Measurements from ENCODE around the gene RASGRF2. TPM values are rescaled to one million over a fixed set of nuclear protein-coding genes. Genes with fewer than 3 reads are reported as not detected.

The RASGRF2 gene
- total RNA-seq, 1 experiment from 2014 or later = 2.7 TPM

DNA sequence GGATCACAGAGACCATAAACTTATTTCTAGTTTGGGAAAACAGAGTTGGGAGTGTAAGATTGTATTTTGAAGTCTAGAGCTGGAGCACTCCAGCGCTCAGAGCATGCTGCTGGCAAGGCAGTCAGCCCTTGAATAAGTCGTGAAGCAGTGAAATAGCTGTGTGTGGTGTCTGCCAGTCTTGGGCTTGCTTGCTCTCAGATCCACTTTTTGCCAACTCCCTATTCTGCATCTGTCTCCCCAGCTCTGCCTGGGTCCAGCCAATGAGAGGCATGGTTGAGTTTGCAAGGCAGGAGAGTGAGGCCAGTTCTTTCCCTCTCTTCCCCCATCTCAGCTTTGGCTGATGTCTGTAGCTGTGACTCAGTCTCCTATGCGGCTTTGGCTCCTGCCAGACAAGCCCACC is 23.3 kb upstream of the RASGRF2 start:
- H3K4me3 ChIP-seq = no peak overlapping the region
- H3K9me3 ChIP-seq = no peaks in the 10 kb centered on the region
- no peaks in the 10 kb centered on the region for H3K36me3 ChIP-seq
- no peaks in the 10 kb centered on the region for H3K27me3 ChIP-seq
- no peak for DNase-seq

DNA sequence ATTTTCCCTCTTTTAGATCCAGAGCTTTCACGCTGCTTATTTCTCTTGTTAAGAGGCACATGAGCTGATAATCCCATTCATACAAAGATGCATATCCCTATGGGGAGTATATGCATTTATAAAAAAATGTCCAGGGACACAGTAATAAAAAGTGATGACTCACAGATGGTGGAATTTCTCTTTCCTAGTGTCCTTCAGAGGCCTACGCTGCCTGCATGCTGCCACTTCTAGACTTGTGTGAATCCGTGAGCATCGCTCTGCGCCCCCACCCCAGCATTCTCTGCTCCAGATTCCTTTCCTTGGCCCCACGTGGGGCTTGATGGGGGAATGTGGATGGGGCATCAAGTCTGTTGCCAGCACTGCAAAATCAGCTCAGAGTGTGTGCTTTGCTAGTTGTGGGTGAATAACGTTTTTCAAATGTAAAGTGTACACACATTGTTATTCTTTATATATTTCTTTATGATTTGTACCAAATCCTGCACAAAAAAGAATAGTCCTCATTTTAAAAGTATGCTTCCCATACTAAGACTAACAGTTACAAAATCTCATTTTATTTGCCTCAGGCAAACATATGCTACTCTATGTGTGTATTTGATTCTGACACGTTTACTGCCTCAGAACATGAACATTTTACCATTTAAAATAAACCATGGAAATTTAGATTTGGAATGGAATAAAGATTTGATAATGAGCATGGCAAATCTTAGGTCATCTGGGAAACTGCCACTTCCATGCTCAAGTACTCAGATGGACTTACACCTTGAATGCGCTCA is 22.4 kb upstream of the RASGRF2 start:
- DNase-seq = no peak
- Histone ChIP-seq H3K9me3 (no peaks in the 10 kb centered on the region), H3K4me3 (no peak overlapping the region), H3K27me3 (no peaks in the 10 kb centered on the region), H3K36me3 (no peaks in the 10 kb centered on the region)

DNA sequence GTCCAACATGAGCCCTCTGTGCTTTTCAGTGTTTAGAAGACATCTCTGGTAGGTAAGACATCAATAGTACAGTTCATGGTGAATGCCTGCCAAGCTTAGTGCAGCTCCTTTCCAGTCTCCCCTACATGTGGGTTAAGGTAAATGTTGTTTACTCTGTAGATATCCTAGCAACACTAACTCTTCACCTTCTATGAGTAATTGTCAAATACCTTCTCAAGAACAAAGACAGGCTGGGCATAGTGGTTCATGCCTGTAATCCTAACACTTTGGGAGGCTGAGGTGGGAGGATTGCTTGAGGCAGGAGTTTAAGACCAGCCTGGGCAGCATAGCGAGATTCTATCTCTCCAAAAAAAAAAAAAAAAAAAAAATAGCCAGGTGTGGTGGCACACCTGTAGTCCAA is 18.7 kb upstream of the RASGRF2 start:
- DNase-seq = no peak
- Histone ChIP-seq H3K27me3 (no peaks in the 10 kb centered on the region), H3K36me3 (no peaks in the 10 kb centered on the region), H3K9me3 (no peaks in the 10 kb centered on the region), H3K4me3 (no peak overlapping the region)

DNA sequence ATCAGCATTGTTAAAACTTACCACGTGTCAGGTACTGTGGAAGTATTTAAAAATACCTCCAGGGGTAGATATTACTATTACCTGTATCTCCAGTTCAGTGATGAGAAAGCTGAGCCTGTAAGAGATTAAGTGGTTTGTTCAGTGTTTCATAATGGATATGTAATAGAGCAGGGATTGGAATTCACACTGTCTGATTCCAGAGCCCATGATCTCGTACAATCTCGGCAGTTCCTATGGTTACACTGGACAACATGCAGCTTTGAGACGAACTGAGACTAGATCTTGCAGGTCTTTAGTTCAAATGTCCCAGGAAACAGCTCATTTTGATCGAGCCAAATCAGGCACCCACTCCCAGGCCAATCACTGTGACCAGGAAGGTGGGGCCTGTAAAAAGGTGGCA is 8.8 kb upstream of the RASGRF2 start:
- no peaks in the 10 kb centered on the region for H3K36me3 ChIP-seq
- H3K27me3 ChIP-seq = no peaks in the 10 kb centered on the region
- H3K4me3 ChIP-seq = no peak overlapping the region
- DNase-seq = no peak
- H3K9me3 ChIP-seq = no peaks in the 10 kb centered on the region

DNA sequence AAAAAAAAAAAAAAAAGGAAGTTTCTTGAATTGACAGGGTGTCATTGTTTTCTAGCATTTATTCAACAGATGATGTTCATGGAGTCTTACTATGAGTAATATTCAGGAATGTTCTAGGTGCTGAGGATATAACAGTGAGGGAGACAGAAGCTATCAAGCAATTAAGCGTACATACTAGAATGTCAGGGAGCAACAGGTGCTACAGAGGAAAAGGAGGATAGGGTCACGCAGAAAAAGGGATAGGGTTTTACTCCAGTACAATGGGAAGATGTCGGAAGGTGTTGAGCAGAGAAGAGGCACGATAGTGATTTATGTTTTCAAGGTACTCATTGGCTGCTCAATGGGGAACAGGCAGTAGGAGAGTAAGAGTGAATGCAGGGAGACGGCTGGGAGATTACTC is 6.6 kb upstream of the RASGRF2 start:
- Histone ChIP-seq H3K27me3 (no peaks in the 10 kb centered on the region), H3K4me3 (no peak overlapping the region), H3K36me3 (no peaks in the 10 kb centered on the region), H3K9me3 (no peaks in the 10 kb centered on the region)
- no peak for DNase-seq

DNA sequence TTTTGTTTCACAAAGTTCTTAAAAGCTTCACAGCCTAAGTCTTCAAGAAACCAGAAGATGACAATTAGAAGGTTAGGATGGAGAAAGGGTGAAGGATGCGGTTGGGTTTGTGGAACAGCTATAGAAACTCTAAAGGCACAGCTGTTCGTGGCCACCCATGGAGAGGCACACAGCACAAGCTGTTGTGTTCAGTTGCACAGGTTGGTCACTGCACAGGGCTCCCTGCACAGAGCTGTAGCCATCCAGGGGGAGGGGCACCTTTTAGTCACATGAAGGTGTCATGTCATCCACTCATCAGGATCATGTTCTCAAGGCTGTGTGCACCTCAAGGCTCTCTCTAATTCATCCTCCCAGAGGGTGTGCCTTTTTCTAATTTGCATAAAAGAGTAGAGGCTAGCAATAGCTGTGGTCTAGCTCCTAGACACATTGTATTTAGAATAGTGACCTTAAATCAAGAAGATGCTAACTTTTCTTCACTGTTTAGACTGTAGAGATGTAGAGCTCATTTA is 5.0 kb upstream of the RASGRF2 start:
- H3K36me3 ChIP-seq = no peaks in the 10 kb centered on the region
- H3K4me3 ChIP-seq = no peak overlapping the region
- no peaks in the 10 kb centered on the region for H3K9me3 ChIP-seq
- H3K27me3 ChIP-seq = no peaks in the 10 kb centered on the region
- DNase-seq = no peak

DNA sequence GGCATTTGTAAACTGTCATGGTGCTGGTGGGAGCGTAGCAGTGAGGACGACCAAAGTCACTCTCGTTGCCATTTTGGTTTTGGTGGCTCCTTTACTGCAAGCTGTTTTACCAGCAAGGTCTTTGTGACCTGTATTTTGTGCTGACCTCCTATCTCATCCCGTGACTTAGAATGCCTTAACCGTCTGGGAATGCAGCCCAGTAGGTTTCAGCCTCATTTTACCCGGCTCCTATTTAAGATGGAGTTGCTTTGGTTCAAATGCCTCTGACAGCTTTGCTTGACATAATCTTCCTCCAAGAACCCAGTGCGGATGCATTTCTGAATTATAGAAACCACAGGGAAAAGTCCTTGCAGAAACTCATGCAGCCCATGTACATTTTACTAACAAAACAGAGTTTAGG is 3.9 kb upstream of the RASGRF2 start:
- Histone ChIP-seq H3K27me3 (no peaks in the 10 kb centered on the region), H3K36me3 (no peaks in the 10 kb centered on the region), H3K4me3 (peak overlapping the region; percentile 44), H3K9me3 (no peaks in the 10 kb centered on the region)
- no peak for DNase-seq

DNA sequence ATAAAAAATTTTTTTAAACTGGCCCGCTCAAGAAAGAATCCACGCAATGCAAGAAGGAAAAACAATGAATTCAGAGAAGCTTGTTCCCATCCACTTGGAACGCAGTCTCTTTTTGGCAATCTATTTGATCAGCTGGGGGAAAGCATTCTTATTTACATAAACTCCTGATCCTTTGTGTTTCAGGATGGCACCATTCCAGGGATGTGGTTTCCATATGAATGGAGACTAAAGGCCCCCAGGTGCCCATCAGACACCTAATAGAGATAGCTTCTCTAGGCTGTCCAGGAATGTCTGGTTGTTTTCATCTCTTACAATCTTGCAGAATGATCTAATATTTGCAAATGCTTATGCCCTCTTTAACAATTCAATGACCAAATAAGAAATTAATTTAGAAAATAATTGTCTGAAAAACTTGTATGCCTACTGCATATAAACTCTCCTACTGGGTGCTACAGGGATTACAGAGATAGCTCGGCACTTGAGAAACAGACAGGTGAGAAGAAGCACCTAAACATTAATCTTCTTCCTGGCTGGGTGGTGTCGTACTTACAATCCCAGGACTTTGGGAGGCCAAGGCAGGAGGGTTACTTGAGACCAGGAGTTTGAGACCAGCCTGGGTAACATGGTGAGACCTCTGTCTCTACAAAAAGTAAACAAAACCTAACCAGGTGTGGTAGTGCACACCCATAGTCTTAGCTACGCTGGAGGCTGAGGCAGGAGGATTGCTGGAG is 3.0 kb upstream of the RASGRF2 start:
- H3K27me3 ChIP-seq = no peaks in the 10 kb centered on the region
- DNase-seq = no peak
- no peak overlapping the region for H3K4me3 ChIP-seq
- no peaks in the 10 kb centered on the region for H3K36me3 ChIP-seq
- no peaks in the 10 kb centered on the region for H3K9me3 ChIP-seq

DNA sequence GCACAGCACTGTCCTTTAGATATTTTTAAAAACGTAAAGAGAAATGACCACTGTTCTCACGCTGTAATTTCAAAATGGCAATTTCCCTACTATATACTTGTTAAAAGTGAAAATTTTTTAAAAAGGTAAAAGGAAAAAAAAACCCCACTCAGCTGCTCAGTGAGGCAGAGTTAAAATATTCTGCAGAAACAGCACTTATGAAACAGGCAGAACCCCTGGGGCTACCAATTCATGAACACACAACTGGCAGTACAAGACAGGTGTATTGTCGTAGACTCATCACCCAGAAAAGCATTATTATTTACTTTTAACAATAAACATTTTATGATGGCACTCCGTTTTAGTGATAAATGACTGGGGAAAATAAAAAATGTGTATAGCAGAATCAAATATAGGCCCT is 1.5 kb upstream of the RASGRF2 start:
- no peaks in the 10 kb centered on the region for H3K36me3 ChIP-seq
- H3K9me3 ChIP-seq = no peaks in the 10 kb centered on the region
- no peak for DNase-seq
- H3K27me3 ChIP-seq = no peaks in the 10 kb centered on the region
- no peak overlapping the region for H3K4me3 ChIP-seq

DNA sequence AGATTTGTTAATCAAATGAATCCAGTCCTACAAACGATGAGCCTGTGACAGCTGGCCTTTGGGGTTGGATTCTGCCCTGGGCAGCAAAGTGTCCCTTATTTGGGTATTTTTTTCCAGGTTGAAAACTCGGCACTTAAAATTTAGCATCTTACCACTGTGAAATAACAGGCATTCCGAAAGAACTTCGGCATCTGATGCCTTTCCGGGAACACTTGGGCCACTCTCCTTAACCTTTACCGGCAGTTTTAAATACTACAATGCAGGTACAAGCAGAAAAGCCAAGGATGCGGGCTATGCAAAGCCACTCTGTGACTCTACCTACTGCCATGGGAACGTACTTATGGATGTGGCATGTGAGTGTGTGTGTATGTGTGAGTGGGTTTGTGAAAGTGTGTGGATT is 1.0 kb upstream of the RASGRF2 start:
- no peaks in the 10 kb centered on the region for H3K9me3 ChIP-seq
- DNase-seq = no peak
- H3K27me3 ChIP-seq = no peaks in the 10 kb centered on the region
- no peak overlapping the region for H3K4me3 ChIP-seq
- no peaks in the 10 kb centered on the region for H3K36me3 ChIP-seq

DNA sequence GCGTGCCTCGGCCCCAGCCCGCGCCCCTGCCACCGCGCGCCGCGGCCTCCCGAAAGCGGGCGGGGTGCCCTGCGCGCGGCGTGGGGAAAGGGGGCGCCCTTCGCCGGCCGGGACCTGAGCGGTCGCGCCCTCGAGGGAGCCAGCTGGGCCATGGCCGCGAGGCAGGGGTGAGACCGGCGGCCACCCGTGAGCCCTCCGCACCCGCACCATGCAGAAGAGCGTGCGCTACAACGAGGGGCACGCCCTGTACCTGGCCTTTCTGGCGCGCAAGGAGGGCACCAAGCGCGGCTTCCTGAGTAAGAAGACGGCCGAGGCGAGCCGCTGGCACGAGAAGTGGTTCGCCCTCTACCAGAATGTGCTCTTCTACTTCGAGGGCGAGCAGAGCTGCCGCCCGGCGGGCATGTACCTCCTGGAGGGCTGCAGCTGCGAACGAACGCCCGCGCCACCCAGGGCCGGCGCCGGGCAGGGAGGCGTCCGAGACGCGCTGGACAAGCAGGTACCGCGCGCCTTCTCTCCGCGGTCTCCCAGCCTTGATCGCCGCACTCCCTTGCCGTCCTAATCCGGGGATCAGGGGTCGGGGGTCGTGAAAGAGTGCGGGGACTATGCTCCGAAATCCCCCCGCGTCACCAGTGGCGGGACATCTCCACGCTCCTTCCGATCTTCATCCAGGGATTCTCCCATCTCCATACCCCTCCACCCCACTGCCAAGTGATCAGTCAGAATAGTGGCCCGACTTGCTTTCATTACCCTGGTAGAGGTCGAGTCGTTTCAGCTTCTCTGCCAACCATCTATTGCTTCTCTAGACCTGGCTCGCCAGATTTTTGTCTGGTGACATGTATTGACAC is 590 bp downstream of the RASGRF2 start:
- Histone ChIP-seq H3K4me3 (peak overlapping the region; percentile 61), H3K9me3 (no peaks in the 10 kb centered on the region), H3K27me3 (no peaks in the 10 kb centered on the region), H3K36me3 (no peaks in the 10 kb centered on the region)
- DNase-seq = peak; percentile 50

DNA sequence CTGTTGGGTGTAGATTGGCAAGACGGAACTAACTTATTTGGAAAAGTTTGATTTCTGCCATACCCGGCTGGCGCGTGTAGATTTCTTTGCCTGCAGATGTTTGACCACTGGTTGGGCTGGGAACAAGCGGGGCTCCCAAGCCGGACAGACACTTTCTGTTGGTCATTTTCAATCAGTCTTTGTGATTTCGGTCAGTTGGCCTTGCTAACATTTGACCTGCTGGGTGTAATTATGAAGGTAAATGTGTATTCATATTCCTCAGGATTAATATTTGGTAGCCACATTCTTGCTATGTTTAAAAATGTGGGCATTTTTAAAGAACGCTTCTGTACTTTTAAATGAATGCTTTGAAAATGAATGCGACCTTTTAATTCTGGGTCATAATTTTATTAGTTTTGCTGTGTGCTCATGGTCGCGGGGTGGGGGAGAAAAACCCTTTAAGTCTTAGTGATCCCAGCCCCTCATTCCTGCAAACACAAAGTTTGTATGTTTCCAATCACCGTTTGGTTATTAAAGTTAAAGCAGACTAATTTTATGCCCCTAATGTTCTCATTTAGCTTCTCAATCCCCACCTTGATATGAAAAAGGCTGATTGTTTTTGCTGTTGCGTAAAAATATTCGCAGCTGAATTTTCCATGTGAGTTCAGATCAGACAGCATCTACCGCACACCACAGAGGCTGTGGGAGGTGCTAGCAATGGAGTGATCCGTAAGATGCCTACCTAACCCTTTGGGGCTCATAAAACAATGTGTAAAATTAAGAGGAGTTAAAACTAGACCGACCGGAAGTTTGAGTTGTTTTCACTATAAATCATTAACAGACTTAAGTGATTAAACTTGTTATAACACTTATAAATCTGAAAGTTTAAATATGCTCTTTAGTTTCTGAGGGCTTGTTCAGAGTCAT is 1.5 kb downstream of the RASGRF2 start:
- Histone ChIP-seq H3K9me3 (no peaks in the 10 kb centered on the region), H3K4me3 (peak overlapping the region; percentile 61), H3K27me3 (no peaks in the 10 kb centered on the region), H3K36me3 (no peaks in the 10 kb centered on the region)
- no peak for DNase-seq

DNA sequence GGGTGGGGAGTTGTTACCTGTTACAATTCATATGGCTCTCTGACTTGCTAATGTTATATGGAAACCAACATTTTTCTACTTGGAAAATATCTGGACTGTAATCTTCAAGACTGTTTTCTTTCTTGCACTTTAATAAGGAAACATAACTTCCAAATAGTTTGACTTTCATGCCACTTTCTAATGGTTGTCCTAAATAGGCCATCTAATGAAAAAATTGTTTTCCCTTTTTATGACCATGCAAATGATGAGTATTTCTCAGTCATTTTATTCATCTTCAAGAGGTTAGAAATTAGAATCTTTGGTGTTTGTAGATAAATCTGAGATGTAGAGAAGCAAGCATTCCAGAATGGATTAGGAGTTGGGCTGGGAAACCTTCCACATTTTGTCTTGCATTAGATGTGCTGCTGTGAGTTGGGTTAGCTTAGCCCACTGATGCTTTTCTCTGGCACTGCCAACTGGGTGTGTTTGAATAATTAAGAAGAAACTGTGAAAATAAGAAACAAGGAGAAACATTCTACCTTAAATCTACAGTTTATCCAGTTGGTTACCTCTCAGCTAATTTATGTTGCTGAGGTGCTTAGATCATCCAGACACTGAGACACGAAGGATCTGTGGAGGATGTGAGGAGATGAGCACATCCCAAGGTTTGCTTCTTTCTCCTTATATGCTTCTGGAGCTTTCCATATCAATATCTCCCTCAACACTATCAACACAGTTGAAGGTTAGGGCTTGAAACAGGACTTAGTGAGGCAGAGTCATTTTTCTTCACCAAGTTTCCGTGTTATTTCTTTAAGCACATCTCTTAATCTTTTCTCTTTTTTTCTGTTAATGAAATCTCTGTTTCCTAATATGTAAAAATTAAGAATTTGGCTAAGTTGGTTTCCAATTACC is 2.7 kb downstream of the RASGRF2 start:
- H3K27me3 ChIP-seq = no peaks in the 10 kb centered on the region
- DNase-seq = no peak

DNA sequence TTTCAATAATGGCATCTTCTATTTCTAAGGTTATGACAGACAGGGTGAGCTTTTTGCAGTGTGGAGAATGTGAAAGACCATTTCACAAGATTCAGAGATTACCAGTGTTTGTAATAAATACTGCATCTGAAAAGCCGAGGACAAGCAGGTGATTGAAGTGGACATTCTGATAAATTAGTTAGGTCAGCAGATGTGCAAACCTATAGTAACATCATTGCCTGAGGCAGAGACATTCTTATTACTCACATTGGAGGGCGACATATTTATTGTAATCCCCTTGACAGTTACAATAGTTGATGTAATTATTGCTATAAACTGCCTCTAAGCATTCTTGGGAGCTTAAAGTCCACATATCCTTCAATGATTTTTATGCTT is 3.3 kb downstream of the RASGRF2 start:
- H3K27me3 ChIP-seq = no peaks in the 10 kb centered on the region
- DNase-seq = no peak
- no peaks in the 10 kb centered on the region for H3K36me3 ChIP-seq
- H3K9me3 ChIP-seq = no peaks in the 10 kb centered on the region
- H3K4me3 ChIP-seq = no peak overlapping the region

More for the DNA sequence above, 2.7 kb downstream of the RASGRF2 start:
- Histone ChIP-seq H3K36me3 (no peaks in the 10 kb centered on the region), H3K4me3 (no peak overlapping the region), H3K9me3 (no peaks in the 10 kb centered on the region)

DNA sequence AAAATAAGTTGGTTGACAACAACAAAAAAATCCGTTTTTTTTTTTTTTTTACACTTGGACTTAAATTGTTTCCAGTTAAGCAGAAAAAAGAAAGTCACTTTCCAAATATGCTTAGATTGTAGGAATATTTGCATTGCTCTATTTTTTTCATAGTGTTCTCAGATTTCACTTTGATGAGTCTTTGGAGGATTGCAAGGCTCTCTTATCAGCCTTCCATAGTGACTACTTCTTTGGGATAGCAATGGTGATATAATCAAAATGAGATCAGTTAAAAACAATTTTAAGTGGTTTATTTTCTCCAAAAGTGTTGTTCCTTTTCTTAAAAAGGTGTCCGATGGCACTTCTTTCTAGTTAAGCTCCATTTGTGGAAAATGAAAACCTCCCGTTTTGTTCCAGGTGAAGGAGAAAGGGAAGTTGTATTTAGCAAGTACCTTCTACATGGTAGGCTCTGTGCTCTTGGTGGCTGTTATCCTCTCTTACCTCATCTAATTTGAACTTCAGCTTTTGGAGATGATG is 3.9 kb downstream of the RASGRF2 start:
- H3K4me3 ChIP-seq = peak overlapping the region; percentile 14
- H3K36me3 ChIP-seq = no peaks in the 10 kb centered on the region
- no peaks in the 10 kb centered on the region for H3K27me3 ChIP-seq
- no peaks in the 10 kb centered on the region for H3K9me3 ChIP-seq
- no peak for DNase-seq
